H1 (cell line): ENCODE measurements around the gene ACBD4. TPM values are rescaled to one million over a fixed set of nuclear protein-coding genes. Genes with fewer than 3 reads are reported as not detected.

ENCODE experiments used
- CTCF ChIA-PET: fragments of 300-600 bp; sonication (Branson Sonifier 250); formaldehyde crosslinking; loops from one replicate; lab custom pipeline; 2021; ENCODE audit not compliant: partially characterized antibody; lab: Charles Lee
- POLR2A ChIA-PET: fragments of 300-600 bp; sonication (Branson Sonifier 250); formaldehyde crosslinking; loops from one replicate; lab custom pipeline; 2021; ENCODE audit warnings: inconsistent platforms; ENCODE audit not compliant: partially characterized antibody; lab: Charles Lee
- DNase-seq, 2 experiments: peaks; one replicate each; pipeline versions ENCODE4 v3.0.0 to v3.0.0-alpha.2; 2010 to 2022; ENCODE audit warnings: low spot score in 2 of 2, low read depth in 1 of 2, mixed read lengths in 1 of 2
- FAIRE-seq: peaks from 2 replicates; lab custom pipeline; 2011; peaks lifted over from hg19 to GRCh38; lab: Jason Lieb, UNC
- H2AFZ ChIP-seq: 2 replicates; pipeline ENCODE4 v1.8.1; 2012; ENCODE audit warnings: low read length, inconsistent platforms
- H2AK5ac ChIP-seq: 2 replicates; pipeline ENCODE4 v1.6.1; 2013; ENCODE audit warnings: low read depth, low read length
- H2BK120ac ChIP-seq: replicated peaks from 2 replicates; pipeline ENCODE3; 2013; ENCODE audit warnings: low read depth, low read length, inconsistent platforms
- H2BK12ac ChIP-seq: 2 replicates; pipeline ENCODE4 v1.6.1; 2013; ENCODE audit warnings: low read depth, low read length
- H2BK15ac ChIP-seq: 2 replicates; pipeline ENCODE4 v1.6.1; 2013; ENCODE audit warnings: low read length
- H2BK20ac ChIP-seq: 2 replicates; pipeline ENCODE4 v1.6.1; 2013; ENCODE audit warnings: low read length
- H2BK5ac ChIP-seq: 2 replicates; pipeline ENCODE4 v1.6.1; 2013; ENCODE audit warnings: low read depth, low read length
- H3K14ac ChIP-seq: 2 replicates; pipeline ENCODE4 v1.6.1; 2013; ENCODE audit warnings: inconsistent platforms; ENCODE audit not compliant: insufficient read length
- H3K18ac ChIP-seq: 2 replicates; pipeline ENCODE4 v1.6.1; 2013; ENCODE audit warnings: low read length; ENCODE audit errors: extremely low read depth
- H3K23ac ChIP-seq: 2 replicates; pipeline ENCODE4 v1.6.1; 2013; ENCODE audit warnings: inconsistent platforms; ENCODE audit not compliant: insufficient read length
- H3K23me2 ChIP-seq: 2 replicates; pipeline ENCODE4 v1.6.1; 2013; ENCODE audit warnings: low read depth, low read length
- H3K27ac ChIP-seq: 2 replicates; pipeline ENCODE4 v1.6.1; 2011; ENCODE audit warnings: low read depth, low read length, inconsistent platforms
- H3K27me3 ChIP-seq, 4 experiments: replicated peaks in 1 of 4; 1 replicate in 1 of 4; 2 replicates in 3 of 4; pipeline versions ENCODE4 v1.6.1 to v1.8.1; 2011 to 2013; ENCODE audit warnings: low read length in 3 of 4, mild to moderate bottlenecking in 3 of 4, inconsistent platforms in 2 of 4, mixed read lengths in 2 of 4, moderate library complexity in 1 of 4; ENCODE audit not compliant: control insufficient read depth in 3 of 4, insufficient read depth in 3 of 4; ENCODE audit errors: extremely low read depth in 1 of 4
- H3K36me3 ChIP-seq, 4 experiments: 2 replicates each; pipeline versions ENCODE4 v1.6.1 to v1.8.1; 2011 to 2013; ENCODE audit warnings: mild to moderate bottlenecking in 4 of 4, low read length in 3 of 4, moderate library complexity in 2 of 4, control low read depth in 1 of 4, inconsistent platforms in 1 of 4; ENCODE audit not compliant: insufficient read depth in 4 of 4, control insufficient read depth in 2 of 4
- H3K4ac ChIP-seq: replicated peaks from 2 replicates; pipeline ENCODE3; 2013; ENCODE audit warnings: low read length, low read depth, mixed read lengths, inconsistent platforms; ENCODE audit not compliant: insufficient read length
- H3K4me1 ChIP-seq, 4 experiments: replicated peaks in 1 of 4; 1 replicate in 1 of 4; 2 replicates in 3 of 4; pipeline versions ENCODE4 v1.6.1 to v1.8.1; 2011 to 2013; ENCODE audit warnings: low read length in 3 of 4, inconsistent platforms in 2 of 4, mixed read lengths in 1 of 4; ENCODE audit not compliant: insufficient read depth in 4 of 4, control insufficient read depth in 3 of 4
- H3K4me2 ChIP-seq, 2 experiments: 2 replicates each; pipeline versions ENCODE4 v1.6.1 to v1.8.1; 2011 to 2013; ENCODE audit warnings: low read depth in 2 of 2, low read length in 2 of 2, control low read depth in 1 of 2, inconsistent platforms in 1 of 2, mild to moderate bottlenecking in 1 of 2; ENCODE audit not compliant: insufficient read depth in 1 of 2
- H3K4me3 ChIP-seq, 4 experiments: fragments of 200-600, 300-600 bp in 1 of 4; sonication (generic), shearing (Covaris generic), sonication (Bioruptor Twin) in 1 of 4; 2 replicates each; pipeline versions ENCODE4 v1.5.1 to v1.8.1; 2011 to 2016; ENCODE audit warnings: low read length in 4 of 4, low read depth in 3 of 4, control low read depth in 2 of 4, inconsistent platforms in 2 of 4, mild to moderate bottlenecking in 2 of 4, mixed read lengths in 1 of 4, moderate library complexity in 1 of 4; ENCODE audit not compliant: insufficient read depth in 2 of 4; ENCODE audit errors: extremely low read depth in 1 of 4
- H3K56ac ChIP-seq: replicated peaks from 2 replicates; pipeline ENCODE3; 2013; ENCODE audit warnings: low read depth, mild to moderate bottlenecking, mixed read lengths, low read length, inconsistent platforms; ENCODE audit not compliant: insufficient read length
- H3K79me1 ChIP-seq: 2 replicates; pipeline ENCODE4 v1.6.1; 2013; ENCODE audit warnings: low read depth, low read length, control low read depth
- H3K79me2 ChIP-seq, 2 experiments: 2 replicates each; pipeline versions ENCODE4 v1.6.1 to v1.8.1; 2012 to 2013; ENCODE audit warnings: low read length in 2 of 2, mild to moderate bottlenecking in 2 of 2, inconsistent platforms in 1 of 2; ENCODE audit not compliant: insufficient read depth in 2 of 2, control insufficient read depth in 1 of 2
- H3K9ac ChIP-seq, 4 experiments: replicated peaks in 1 of 4; 1 replicate in 1 of 4; 2 replicates in 3 of 4; pipeline versions ENCODE4 v1.6.1 to v1.8.1; 2011 to 2013; ENCODE audit warnings: low read depth in 3 of 4, low read length in 3 of 4, control low read depth in 2 of 4, mild to moderate bottlenecking in 2 of 4, moderate library complexity in 2 of 4, inconsistent platforms in 1 of 4; ENCODE audit errors: extremely low read depth in 1 of 4
- H3K9me3 ChIP-seq, 2 experiments: 2 replicates each; pipeline versions ENCODE4 v1.6.1 to v1.8.1; 2012 to 2013; ENCODE audit warnings: mild to moderate bottlenecking in 2 of 2, moderate library complexity in 2 of 2, control low read depth in 1 of 2, inconsistent platforms in 1 of 2, low read depth in 1 of 2, low read length in 1 of 2, mixed read lengths in 1 of 2; ENCODE audit not compliant: insufficient read depth in 2 of 2
- H4K20me1 ChIP-seq, 2 experiments: replicated peaks in 1 of 2; 2 replicates each; pipeline versions ENCODE3 to v1.8.1; 2011 to 2013; ENCODE audit warnings: inconsistent platforms in 2 of 2, low read length in 2 of 2, mild to moderate bottlenecking in 1 of 2; ENCODE audit not compliant: insufficient read depth in 2 of 2, control insufficient read depth in 1 of 2
- H4K5ac ChIP-seq: 2 replicates; pipeline ENCODE4 v1.6.1; 2013; ENCODE audit warnings: low read length, low read depth, mixed read lengths, inconsistent platforms; ENCODE audit not compliant: insufficient read length
- H4K8ac ChIP-seq: 2 replicates; pipeline ENCODE4 v1.8.0; 2013; ENCODE audit warnings: mild to moderate bottlenecking, moderate library complexity, low read length, inconsistent platforms; ENCODE audit not compliant: insufficient read depth; ENCODE audit errors: extremely low read depth
- H4K91ac ChIP-seq: replicated peaks from 2 replicates; pipeline ENCODE3; 2013; ENCODE audit warnings: low read length, mixed read lengths, inconsistent platforms; ENCODE audit not compliant: insufficient read length
- WGBS, 2 experiments: shearing (Covaris generic) in 1 of 2; methylation state at CpG; one replicate each; pipeline versions ENCODE4 v1.1.6 to v1.1.7; 2013 to 2015; ENCODE audit warnings: low lambda C conversion rate in 2 of 2, mixed read lengths in 2 of 2, inconsistent platforms in 1 of 2, low coverage in 1 of 2, missing lambda C conversion rate in 1 of 2; ENCODE audit not compliant: insufficient replicate concordance in 2 of 2, insufficient coverage in 1 of 2, insufficient read length in 1 of 2; ENCODE audit errors: extremely low coverage in 1 of 2, missing lambda C conversion rate in 1 of 2; 5-methylcytosine and 5-hydroxymethylcytosine counted together
- polyA plus RNA-seq, 7 experiments: library from polyadenylated mRNA; depleted of rRNA in 3 of 7; stranded (reverse) in 5 of 7; unstranded in 2 of 7; fragments of >200 nt in 5 of 7; fragments of 200-250 nt in 2 of 7; gene quantifications; 1 replicate in 5 of 7; 2 replicates in 1 of 7; 4 replicates in 1 of 7; pipeline versions ENCODE4 v1.2.1 to v1.2.3, GENCODE V29; 2011 to 2013; ENCODE audit warnings: missing spikeins in 2 of 7, mixed read lengths in 2 of 7
- total RNA-seq: library from RNA; stranded (reverse); fragmentation: NEBNext Ultra II Directional; extraction: Animal tissue kit (Norgen Biotek cat#: 25700); gene quantifications from 2 replicates; pipeline ENCODE4 v1.2.1, GENCODE V29; 2021

The ACBD4 gene
- total and polyA plus RNA-seq, 2 of the 8 experiments (the other 6 are each of a cell fraction or from before 2014, with no cell fraction given), result 7.3 to 10.7 TPM

DNA sequence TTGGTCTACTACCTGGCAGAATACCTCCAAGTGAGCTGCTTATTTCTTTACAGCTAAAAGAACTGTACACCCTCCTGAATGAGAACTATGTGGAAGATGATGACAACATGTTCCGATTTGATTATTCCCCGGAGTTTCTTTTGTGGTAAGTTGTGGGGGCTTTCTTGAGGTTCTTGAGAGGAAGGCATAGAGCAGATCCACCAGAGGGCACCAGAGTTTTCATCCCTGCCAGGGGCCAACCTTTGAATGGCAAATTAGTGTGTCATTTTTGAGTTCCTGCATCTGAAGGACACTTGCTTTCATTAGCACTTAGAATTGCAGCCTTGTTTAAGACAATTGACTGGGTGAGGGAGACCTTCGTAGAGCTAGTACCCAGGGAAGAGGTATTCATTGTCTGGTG is 39.3 kb upstream of the ACBD4 start:
- no peak overlapping the region for H3K14ac ChIP-seq
- H4K20me1 ChIP-seq, result peaks cover 0 to 13% of the 10 kb centered on the region in 2 experiments
- H2AFZ ChIP-seq, result no peak overlapping the region
- no peak overlapping the region for H2BK20ac ChIP-seq
- FAIRE-seq, result no peak
- no peaks in the 10 kb centered on the region for H3K9me3 ChIP-seq
- no peak for DNase-seq
- no peaks in the 10 kb centered on the region; a peak in 2 of 7 replicates for H3K4me1 ChIP-seq
- no peak overlapping the region for H3K4me3 ChIP-seq
- no peaks in the 10 kb centered on the region for H3K23me2 ChIP-seq
- H2AK5ac ChIP-seq, result no peak overlapping the region
- H2BK5ac ChIP-seq, result no peak overlapping the region
- no peak overlapping the region for H3K4me2 ChIP-seq
- CTCF ChIA-PET, result interaction anchor here (0.6 to 7.5 kb wide), 19 partner anchors 9 to 357 kb away, joined by 3 to 69 read pairs (median 6); partner anchors contain the start of gene PLCD3
- peaks cover 26 to 64% (median 52%) of the 10 kb centered on the region in 4 experiments for H3K36me3 ChIP-seq
- no peak overlapping the region for H3K9ac ChIP-seq
- no peak overlapping the region for H4K8ac ChIP-seq
- no peak overlapping the region for H4K91ac ChIP-seq
- no peak overlapping the region for H3K27ac ChIP-seq
- H2BK12ac ChIP-seq, result no peak overlapping the region
- H3K18ac ChIP-seq, result no peak overlapping the region
- POLR2A ChIA-PET, result interaction anchor here (1.0 to 1.8 kb wide), 4 partner anchors 9 to 46 kb away, joined by 3 to 5 read pairs (median 3); no protein-coding TSS in a partner anchor
- no peak overlapping the region for H3K4ac ChIP-seq
- 94% methylated on average over 3 of the region's 3 CpGs; no CpG with 5 or more reads in 1 of the 2 experiments for WGBS, 2 experiments
- H3K23ac ChIP-seq, result no peak overlapping the region
- H4K5ac ChIP-seq, result no peak overlapping the region
- H3K79me1 ChIP-seq, result no peaks in the 10 kb centered on the region; the same call in 1 of the 2 replicates
- H3K56ac ChIP-seq, result no peak overlapping the region
- no peaks in the 10 kb centered on the region for H3K27me3 ChIP-seq
- H2BK15ac ChIP-seq, result no peak overlapping the region
- no peaks in the 10 kb centered on the region for H3K79me2 ChIP-seq
- no peak overlapping the region for H2BK120ac ChIP-seq
